Suprapubic skin (tissue), 4 donors: ENCODE results near the gene PCSK2.

Source experiments
- POLR2A ChIP-seq, 2 donors: fragments of 450-650 bp; IDR thresholded peaks; one replicate each; pipeline ENCODE4 v1.6.1; 2017; ENCODE audit warnings: antibody characterized with exemption in 2 of 2, mild to moderate bottlenecking in 2 of 2, moderate library complexity in 2 of 2
- POLR2AphosphoS5 ChIP-seq, 3 donors: sonication (generic); formaldehyde crosslinking; IDR thresholded peaks; one replicate each; pipeline ENCODE4 v1.6.1; 2017; ENCODE audit warnings: antibody characterized with exemption in 3 of 3
- TF ChIP-seq, protein P1 (sequence below), 2 donors: fragments of 200-600 bp in 1 of 2; fragments of 450-650 bp in 1 of 2; sonication (generic) in 1 of 2; IDR thresholded peaks; one replicate each; pipeline ENCODE4 v1.5.1; 2016 to 2019; ENCODE audit warnings: antibody characterized with exemption in 2 of 2, mild to moderate bottlenecking in 1 of 2, moderate library complexity in 1 of 2

DNA sequence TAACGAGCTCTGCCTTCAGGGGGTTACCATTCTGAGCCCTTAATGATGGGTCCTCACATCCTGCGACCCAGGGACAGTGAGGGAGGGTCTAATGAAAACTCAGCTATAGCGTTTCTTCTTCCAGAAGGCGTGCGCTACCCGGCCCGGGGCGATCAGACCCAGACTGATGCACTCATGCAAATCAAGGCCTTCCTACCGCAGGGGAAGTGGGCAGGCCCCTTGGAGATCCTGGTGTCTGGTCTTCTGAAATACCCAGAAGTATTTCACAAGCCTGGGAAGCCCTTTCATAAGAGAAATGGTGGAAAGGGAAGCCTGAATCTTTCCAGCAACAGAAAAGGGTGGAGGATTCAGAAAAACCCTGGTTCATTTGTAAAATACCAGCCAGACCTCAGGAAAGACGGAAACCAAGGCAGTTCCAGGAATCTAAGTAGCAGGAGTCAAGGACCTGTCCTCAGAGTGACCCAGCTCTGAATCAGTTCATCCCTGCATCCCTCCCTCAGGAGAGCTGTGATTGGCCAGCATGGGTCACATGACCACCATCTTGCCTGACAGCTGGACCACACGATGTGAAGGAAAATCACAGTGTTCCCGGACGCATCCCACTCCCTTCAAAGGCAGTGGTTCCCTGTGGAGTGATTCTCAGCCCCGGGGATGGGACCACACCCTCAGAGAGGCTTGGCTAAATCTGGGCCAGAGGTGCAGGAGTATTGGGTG lies 291.7 kb downstream of the PCSK2 start:
- TF ChIP-seq, protein P1, sequence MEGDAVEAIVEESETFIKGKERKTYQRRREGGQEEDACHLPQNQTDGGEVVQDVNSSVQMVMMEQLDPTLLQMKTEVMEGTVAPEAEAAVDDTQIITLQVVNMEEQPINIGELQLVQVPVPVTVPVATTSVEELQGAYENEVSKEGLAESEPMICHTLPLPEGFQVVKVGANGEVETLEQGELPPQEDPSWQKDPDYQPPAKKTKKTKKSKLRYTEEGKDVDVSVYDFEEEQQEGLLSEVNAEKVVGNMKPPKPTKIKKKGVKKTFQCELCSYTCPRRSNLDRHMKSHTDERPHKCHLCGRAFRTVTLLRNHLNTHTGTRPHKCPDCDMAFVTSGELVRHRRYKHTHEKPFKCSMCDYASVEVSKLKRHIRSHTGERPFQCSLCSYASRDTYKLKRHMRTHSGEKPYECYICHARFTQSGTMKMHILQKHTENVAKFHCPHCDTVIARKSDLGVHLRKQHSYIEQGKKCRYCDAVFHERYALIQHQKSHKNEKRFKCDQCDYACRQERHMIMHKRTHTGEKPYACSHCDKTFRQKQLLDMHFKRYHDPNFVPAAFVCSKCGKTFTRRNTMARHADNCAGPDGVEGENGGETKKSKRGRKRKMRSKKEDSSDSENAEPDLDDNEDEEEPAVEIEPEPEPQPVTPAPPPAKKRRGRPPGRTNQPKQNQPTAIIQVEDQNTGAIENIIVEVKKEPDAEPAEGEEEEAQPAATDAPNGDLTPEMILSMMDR (IDR thresholded peaks at IDR 0.05) = no peak
- TF ChIP-seq POLR2A (IDR thresholded peaks at IDR 0.05) (no peak), POLR2AphosphoS5 (IDR thresholded peaks at IDR 0.05) (no peak)
